Parathyroid adenoma (tissue), 2 donors: ENCODE measurements around the gene ARHGAP4.

Experiments used
- H2AFZ ChIP-seq: fragments of 300-600 bp; sonication (generic); one replicate; pipeline ENCODE4 v1.7.0; 2017; ENCODE audit warnings: antibody characterized with exemption, mild to moderate bottlenecking
- H3K27ac ChIP-seq: fragments of 300-600 bp; sonication (generic); one replicate; pipeline ENCODE4 v1.7.0; 2017
- H3K27me3 ChIP-seq: fragments of 300-600 bp; sonication (generic); one replicate; pipeline ENCODE4 v1.7.0; 2017; ENCODE audit warnings: low read length; ENCODE audit not compliant: control insufficient read depth, insufficient read depth
- H3K36me3 ChIP-seq: fragments of 300-600 bp; sonication (generic); one replicate; pipeline ENCODE4 v1.7.0; 2017; ENCODE audit warnings: low read length; ENCODE audit not compliant: control insufficient read depth, insufficient read depth
- H3K4me1 ChIP-seq: fragments of 300-600 bp; sonication (generic); one replicate; pipeline ENCODE4 v1.7.0; 2017; ENCODE audit warnings: control low read depth
- H3K4me2 ChIP-seq: fragments of 300-600 bp; sonication (generic); one replicate; pipeline ENCODE4 v1.7.0; 2017; ENCODE audit warnings: low read length
- H3K4me3 ChIP-seq: fragments of 300-600 bp; sonication (generic); one replicate; pipeline ENCODE4 v1.7.0; 2017; ENCODE audit warnings: low read depth, low read length
- H3K79me2 ChIP-seq: fragments of 300-600 bp; sonication (generic); one replicate; pipeline ENCODE4 v1.7.0; 2017; ENCODE audit warnings: control low read depth
- H3K9ac ChIP-seq: fragments of 300-600 bp; sonication (generic); one replicate; pipeline ENCODE4 v1.7.0; 2017; ENCODE audit warnings: mild to moderate bottlenecking
- H3K9me3 ChIP-seq: fragments of 300-600 bp; sonication (generic); one replicate; pipeline ENCODE4 v1.7.0; 2017; ENCODE audit warnings: low read length; ENCODE audit not compliant: control insufficient read depth
- CTCF ChIP-seq: fragments of 300-600 bp; sonication (generic); IDR thresholded peaks from one replicate; pipeline ENCODE4 v1.7.0; 2017; ENCODE audit warnings: antibody characterized with exemption, mild to moderate bottlenecking
- donor health status: primary hyperparathyroidism.

Gene ARHGAP4

GRCh38 chrX:153903238-153903980 is 22.7 kb downstream of the ARHGAP4 start:
- H3K9me3 ChIP-seq: no peaks in the 10 kb centered on the region
- H3K27me3 ChIP-seq: no peaks in the 10 kb centered on the region
- no peak overlapping the region for H3K4me3 ChIP-seq
- H3K4me1 ChIP-seq: no peaks in the 10 kb centered on the region
- no peak overlapping the region for H3K9ac ChIP-seq
- no peaks in the 10 kb centered on the region for H3K79me2 ChIP-seq
- H3K4me2 ChIP-seq: no peak overlapping the region
- H3K27ac ChIP-seq: no peak overlapping the region
- no peak for TF ChIP-seq CTCF
- H2AFZ ChIP-seq: no peak overlapping the region
- H3K36me3 ChIP-seq: no peaks in the 10 kb centered on the region

- no peak for TF ChIP-seq CTCF
- no peaks in the 10 kb centered on the region for H3K36me3 ChIP-seq
- no peak overlapping the region for H3K9ac ChIP-seq
- H3K9me3 ChIP-seq: no peaks in the 10 kb centered on the region
- H3K27ac ChIP-seq: no peak overlapping the region
- no peaks in the 10 kb centered on the region for H3K27me3 ChIP-seq
- no peaks in the 10 kb centered on the region for H3K4me1 ChIP-seq
- H3K79me2 ChIP-seq: no peaks in the 10 kb centered on the region
- H2AFZ ChIP-seq: no peak overlapping the region
- H3K4me2 ChIP-seq: no peak overlapping the region
- no peak overlapping the region for H3K4me3 ChIP-seq
Measured at GRCh38 chrX:153902385-153902784, 23.7 kb downstream of the ARHGAP4 start.

GRCh38 chrX:153901753-153902140 is 24.3 kb downstream of the ARHGAP4 start:
- no peak for TF ChIP-seq CTCF

GRCh38 chrX:153900831-153901752 is 25.0 kb downstream of the ARHGAP4 start:
- Histone ChIP-seq H2AFZ (no peak overlapping the region), H3K27ac (no peak overlapping the region), H3K36me3 (no peaks in the 10 kb centered on the region), H3K9ac (no peak overlapping the region), H3K27me3 (no peaks in the 10 kb centered on the region), H3K4me1 (no peaks in the 10 kb centered on the region), H3K79me2 (no peaks in the 10 kb centered on the region), H3K4me3 (no peak overlapping the region), H3K9me3 (no peaks in the 10 kb centered on the region), H3K4me2 (no peak overlapping the region)
- no peak for TF ChIP-seq CTCF

More at GRCh38 chrX:153901753-153902140, 24.3 kb downstream of the ARHGAP4 start:
- no peak overlapping the region for H3K4me2 ChIP-seq
- no peaks in the 10 kb centered on the region for H3K79me2 ChIP-seq
- no peak overlapping the region for H3K4me3 ChIP-seq
- H3K27ac ChIP-seq: no peak overlapping the region
- no peaks in the 10 kb centered on the region for H3K36me3 ChIP-seq
- no peaks in the 10 kb centered on the region for H3K4me1 ChIP-seq
- H2AFZ ChIP-seq: no peak overlapping the region
- no peak overlapping the region for H3K9ac ChIP-seq
- H3K27me3 ChIP-seq: no peaks in the 10 kb centered on the region
- no peaks in the 10 kb centered on the region for H3K9me3 ChIP-seq
